ENCODE results near the gene SNCG. TPM values are rescaled to one million over a fixed set of nuclear protein-coding genes. Genes with fewer than 3 reads are reported as not detected.

Gene SNCG
- total and polyA plus RNA-seq, 2 of the 8 experiments (the other 6 are each of a cell fraction or from before 2014, with no cell fraction given) = 4.4 to 12.2 TPM

GRCh38 chr10:86931872-86932271 lies 26.5 kb upstream of the SNCG start:
- H3K27ac ChIP-seq (ENCODE audit: low read depth, low read length) = no peak overlapping the region
- no peak overlapping the region for H2AFZ ChIP-seq (ENCODE audit: low read length)
- no peak overlapping the region for H3K23ac ChIP-seq (ENCODE audit: insufficient read length)
- H2BK20ac ChIP-seq (ENCODE audit: low read length) = no peak overlapping the region
- H3K36me3 ChIP-seq (ENCODE audit: control insufficient read depth in 2 of 4, insufficient read depth in 4 of 4, low read length in 3 of 4) = peaks cover 0 to 39% (median 14%) of the 10 kb centered on the region in 4 experiments; a peak in 7 of 8 replicates
- H2BK120ac ChIP-seq (replicated peaks; ENCODE audit: low read depth, low read length) = no peak overlapping the region
- DNase-seq (ENCODE audit: low read depth in 1 of 2, low spot score in 2 of 2) = no peak
- no peaks in the 10 kb centered on the region for H3K23me2 ChIP-seq (ENCODE audit: low read depth, low read length)
- no peak overlapping the region for H4K91ac ChIP-seq (replicated peaks; ENCODE audit: insufficient read length, low read length)
- no peak overlapping the region for H2BK5ac ChIP-seq (ENCODE audit: low read depth, low read length)
- no peak overlapping the region for H3K9ac ChIP-seq (replicated peaks in 1 of 4; ENCODE audit: extremely low read depth in 1 of 4, low read depth in 3 of 4, low read length in 3 of 4)
- no peak overlapping the region for H4K5ac ChIP-seq (ENCODE audit: insufficient read length, low read depth, low read length)
- H3K4me1 ChIP-seq (replicated peaks in 1 of 4; ENCODE audit: control insufficient read depth in 3 of 4, insufficient read depth in 4 of 4, low read length in 3 of 4) = no peaks in the 10 kb centered on the region
- ChIA-PET CTCF (ENCODE audit: partially characterized antibody) (interaction anchor here (1.0 to 1.1 kb wide), 3 partner anchors 11 to 287 kb away, joined by 3 to 4 read pairs (median 3); no protein-coding TSS in a partner anchor), POLR2A (ENCODE audit: partially characterized antibody) (interaction anchor here (1.3 kb wide), 1 partner anchor 37 kb away, joined by 5 read pairs; the partner anchor contains the start of gene ADIRF)
- no peak overlapping the region for H2BK15ac ChIP-seq (ENCODE audit: low read length)
- H3K9me3 ChIP-seq (ENCODE audit: insufficient read depth in 2 of 2, low read depth in 1 of 2, low read length in 1 of 2) = no peaks in the 10 kb centered on the region
- H3K79me2 ChIP-seq (ENCODE audit: control insufficient read depth in 1 of 2, insufficient read depth in 2 of 2, low read length in 2 of 2) = no peaks in the 10 kb centered on the region
- H3K56ac ChIP-seq (replicated peaks; ENCODE audit: insufficient read length, low read depth, low read length) = no peak overlapping the region
- H4K8ac ChIP-seq (ENCODE audit: extremely low read depth, insufficient read depth, low read length) = no peak overlapping the region
- H4K20me1 ChIP-seq (replicated peaks in 1 of 2; ENCODE audit: control insufficient read depth in 1 of 2, insufficient read depth in 2 of 2, low read length in 2 of 2) = peaks cover 0 to 1% of the 10 kb centered on the region in 2 experiments
- H3K18ac ChIP-seq (ENCODE audit: extremely low read depth, low read length) = no peak overlapping the region
- no peak for TF ChIP-seq TAF7 (optimal IDR thresholded peaks at IDR 0.05; ENCODE audit: borderline replicate concordance, low read depth, low read length)
- no peak for TF ChIP-seq CBX5 (IDR thresholded peaks at IDR 0.05; ENCODE audit: low read depth, low read length)
- TF ChIP-seq KDM4A (IDR thresholded peaks at IDR 0.05; ENCODE audit: low read depth, low read length, severe bottlenecking) = no peak
- TF ChIP-seq KDM5A (IDR thresholded peaks at IDR 0.05; ENCODE audit: low read length) = no peak
- TF ChIP-seq RNF2 (IDR thresholded peaks at IDR 0.05; ENCODE audit: borderline replicate concordance, low read depth, low read length, missing control alignments, poor library complexity, severe bottlenecking) = no peak
- no peak for TF ChIP-seq BCL11A (IDR thresholded peaks at IDR 0.05; ENCODE audit: low read depth in 2 of 2, low read length in 2 of 2)
- no peak for TF ChIP-seq MAFK (IDR thresholded peaks at IDR 0.05; ENCODE audit: low read depth, low read length)
- no peaks in the 10 kb centered on the region for H3K79me1 ChIP-seq (ENCODE audit: low read depth, low read length)
- H3K27me3 ChIP-seq (replicated peaks in 1 of 4; ENCODE audit: control insufficient read depth in 3 of 4, extremely low read depth in 1 of 4, insufficient read depth in 3 of 4, low read length in 3 of 4) = no peaks in the 10 kb centered on the region
- H2AK5ac ChIP-seq (ENCODE audit: low read depth, low read length) = no peak overlapping the region
- H3K4me2 ChIP-seq (ENCODE audit: insufficient read depth in 1 of 2, low read depth in 2 of 2, low read length in 2 of 2) = no peak overlapping the region
- no peak overlapping the region for H3K4ac ChIP-seq (replicated peaks; ENCODE audit: insufficient read length, low read depth, low read length)
- no peak overlapping the region for H3K14ac ChIP-seq (ENCODE audit: insufficient read length)
- no peak overlapping the region for H3K4me3 ChIP-seq (ENCODE audit: extremely low read depth in 1 of 4, insufficient read depth in 2 of 4, low read depth in 3 of 4, low read length in 4 of 4)
- 85% methylated on average over 1 of the region's 1 CpG; no CpG with 5 or more reads in 1 of the 2 experiments for WGBS, 2 experiments (ENCODE audit: extremely low coverage in 1 of 2, insufficient coverage in 1 of 2, insufficient read length in 1 of 2, insufficient replicate concordance in 2 of 2, low coverage in 1 of 2, low lambda C conversion rate in 2 of 2, missing lambda C conversion rate in 1 of 2)
- no peak overlapping the region for H2BK12ac ChIP-seq (ENCODE audit: low read depth, low read length)
- FAIRE-seq = no peak

Measured in H1 (cell line).